Tibial nerve (tissue), 4 donors: ENCODE measurements around the gene KRTAP25-1. TPM values are rescaled to one million over a fixed set of nuclear protein-coding genes. Genes with fewer than 3 reads are reported as not detected.

ENCODE experiments used
- DNase-seq, 2 donors: peaks; one replicate each; pipeline ENCODE4 v3.0.0-alpha.2; 2019; ENCODE audit warnings: low spot score in 2 of 2
- H3K27ac ChIP-seq, 4 donors: fragments of 200-600 bp; sonication (generic) in 3 of 4; one replicate each; pipeline ENCODE4 v1.5.1; 2017 to 2019; ENCODE audit warnings: mild to moderate bottlenecking in 1 of 4
- H3K27me3 ChIP-seq, 2 donors: fragments of 200-600 bp; sonication (generic) in 1 of 2; one replicate each; pipeline versions ENCODE4 v1.5.1 to v1.6.0; 2017 to 2019
- H3K36me3 ChIP-seq, 3 donors: fragments of 200-600 bp; sonication (generic); one replicate each; pipeline ENCODE4 v1.5.1; 2018 to 2019
- H3K4me1 ChIP-seq, 4 donors: fragments of 200-600 bp; sonication (generic) in 3 of 4; one replicate each; pipeline ENCODE4 v1.5.1; 2017 to 2019
- H3K4me3 ChIP-seq, 4 donors: fragments of 200-600 bp; sonication (generic) in 3 of 4; one replicate each; pipeline ENCODE4 v1.5.1; 2017 to 2019; ENCODE audit warnings: mild to moderate bottlenecking in 1 of 4, moderate library complexity in 1 of 4
- H3K9me3 ChIP-seq, 4 donors: fragments of 200-600 bp; sonication (generic) in 3 of 4; one replicate each; pipeline ENCODE4 v1.5.1; 2017 to 2019
- EP300 ChIP-seq, 2 donors: sonication (generic); formaldehyde crosslinking; IDR thresholded peaks; one replicate each; pipeline ENCODE4 v1.6.1; 2017; ENCODE audit warnings: antibody characterized with exemption in 2 of 2, mild to moderate bottlenecking in 1 of 2
- POLR2A ChIP-seq, 2 donors: fragments of 450-650 bp; IDR thresholded peaks; one replicate each; pipeline ENCODE4 v1.6.1; 2017; ENCODE audit warnings: antibody characterized with exemption in 2 of 2, mild to moderate bottlenecking in 2 of 2, moderate library complexity in 2 of 2
- WGBS, 2 donors: methylation state at CpG; one replicate each; pipeline ENCODE4 v1.1.5; 2018; 5-methylcytosine and 5-hydroxymethylcytosine counted together
- total RNA-seq, 4 donors: library from RNA; depleted of rRNA; stranded (reverse); fragments of >200 nt; gene quantifications; one replicate each; pipeline ENCODE4 v1.1.0, GENCODE V29; 2016
- TF ChIP-seq, protein P1 (sequence below), 5 experiments: fragments of 200-600 bp in 3 of 5; fragments of 450-650 bp in 2 of 5; sonication (generic) in 3 of 5; IDR thresholded peaks; one replicate each; pipeline ENCODE4 v1.5.1; 2016 to 2019; ENCODE audit warnings: antibody characterized with exemption in 5 of 5, mild to moderate bottlenecking in 3 of 5, moderate library complexity in 2 of 5

The KRTAP25-1 gene
- total RNA-seq, 4 donors from 2014 or later = not detected

DNA sequence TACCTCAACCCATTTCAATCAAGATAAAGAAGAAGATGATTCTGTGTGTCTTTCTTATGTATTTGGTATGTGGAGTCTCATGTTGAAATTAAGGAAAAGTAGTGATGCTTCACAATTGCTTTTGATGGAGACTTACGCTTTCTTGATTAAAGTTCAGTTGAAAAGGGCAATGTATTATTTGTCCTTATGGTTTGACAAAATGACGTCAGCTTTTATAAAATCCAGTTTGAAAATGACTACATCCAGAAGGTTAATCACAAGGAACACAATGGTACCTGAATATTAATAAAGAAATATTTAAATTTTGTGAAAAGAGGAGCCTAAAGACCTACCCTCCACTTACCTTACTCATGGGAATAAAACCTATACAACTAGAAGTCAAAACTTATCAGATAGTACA lies 26.4 kb upstream of the KRTAP25-1 start:
- Histone ChIP-seq H3K4me3 (no peak overlapping the region), H3K27me3 (no peaks in the 10 kb centered on the region), H3K27ac (no peak overlapping the region), H3K9me3 (no peaks in the 10 kb centered on the region), H3K36me3 (no peaks in the 10 kb centered on the region), H3K4me1 (no peaks in the 10 kb centered on the region)
- no peak for DNase-seq
- WGBS, 2 donors = 89 to 92% methylated on average over 2 of the region's 2 CpGs
- TF ChIP-seq POLR2A (IDR thresholded peaks at IDR 0.05) (no peak), EP300 (IDR thresholded peaks at IDR 0.05) (no peak)
- TF ChIP-seq, protein P1, sequence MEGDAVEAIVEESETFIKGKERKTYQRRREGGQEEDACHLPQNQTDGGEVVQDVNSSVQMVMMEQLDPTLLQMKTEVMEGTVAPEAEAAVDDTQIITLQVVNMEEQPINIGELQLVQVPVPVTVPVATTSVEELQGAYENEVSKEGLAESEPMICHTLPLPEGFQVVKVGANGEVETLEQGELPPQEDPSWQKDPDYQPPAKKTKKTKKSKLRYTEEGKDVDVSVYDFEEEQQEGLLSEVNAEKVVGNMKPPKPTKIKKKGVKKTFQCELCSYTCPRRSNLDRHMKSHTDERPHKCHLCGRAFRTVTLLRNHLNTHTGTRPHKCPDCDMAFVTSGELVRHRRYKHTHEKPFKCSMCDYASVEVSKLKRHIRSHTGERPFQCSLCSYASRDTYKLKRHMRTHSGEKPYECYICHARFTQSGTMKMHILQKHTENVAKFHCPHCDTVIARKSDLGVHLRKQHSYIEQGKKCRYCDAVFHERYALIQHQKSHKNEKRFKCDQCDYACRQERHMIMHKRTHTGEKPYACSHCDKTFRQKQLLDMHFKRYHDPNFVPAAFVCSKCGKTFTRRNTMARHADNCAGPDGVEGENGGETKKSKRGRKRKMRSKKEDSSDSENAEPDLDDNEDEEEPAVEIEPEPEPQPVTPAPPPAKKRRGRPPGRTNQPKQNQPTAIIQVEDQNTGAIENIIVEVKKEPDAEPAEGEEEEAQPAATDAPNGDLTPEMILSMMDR (IDR thresholded peaks at IDR 0.05) = no peak

- no peak overlapping the region for H3K4me3 ChIP-seq
- 77 to 84% methylated on average over 2 of the region's 2 CpGs for WGBS, 2 donors
- H3K4me1 ChIP-seq = no peaks in the 10 kb centered on the region
- TF ChIP-seq, protein P1 (IDR thresholded peaks at IDR 0.05) = no peak
- TF ChIP-seq POLR2A (IDR thresholded peaks at IDR 0.05) (no peak), EP300 (IDR thresholded peaks at IDR 0.05) (no peak)
- no peaks in the 10 kb centered on the region for H3K27me3 ChIP-seq
- no peaks in the 10 kb centered on the region for H3K9me3 ChIP-seq
- H3K36me3 ChIP-seq = no peaks in the 10 kb centered on the region
- DNase-seq = no peak
- no peak overlapping the region for H3K27ac ChIP-seq
Measured at GRCh38 chr21:30306884-30307283, 17.6 kb upstream of the KRTAP25-1 start.

GRCh38 chr21:30305136-30305535 lies 15.8 kb upstream of the KRTAP25-1 start:
- no peaks in the 10 kb centered on the region for H3K4me1 ChIP-seq
- no peaks in the 10 kb centered on the region for H3K36me3 ChIP-seq
- no peak overlapping the region for H3K4me3 ChIP-seq
- TF ChIP-seq EP300 (IDR thresholded peaks at IDR 0.05) = no peak
- TF ChIP-seq POLR2A (IDR thresholded peaks at IDR 0.05) = no peak
- peaks cover 0 to 7% (median 0%) of the 10 kb centered on the region in 4 donors for H3K9me3 ChIP-seq
- no peak for DNase-seq
- H3K27me3 ChIP-seq = no peaks in the 10 kb centered on the region
- H3K27ac ChIP-seq = no peak overlapping the region
- 9 to 27% methylated on average over 1 of the region's 1 CpG for WGBS, 2 donors

- WGBS, 2 donors = 50 to 65% methylated on average over 3 of the region's 3 CpGs
- H3K27me3 ChIP-seq = no peaks in the 10 kb centered on the region
Measured at GRCh38 chr21:30282850-30283249, 6.5 kb downstream of the KRTAP25-1 start, which contains the start of gene KRTAP24-1. Gene KRTAP24-1, minus strand, starts transcription at chr21:30282950. Its CDS starts 18 bp downstream, at chr21:30282932.

GRCh38 chr21:30271611-30272010 lies 17.7 kb downstream of the KRTAP25-1 start:
- Histone ChIP-seq H3K9me3 (no peaks in the 10 kb centered on the region), H3K4me3 (no peak overlapping the region), H3K36me3 (no peaks in the 10 kb centered on the region), H3K27me3 (no peaks in the 10 kb centered on the region), H3K27ac (no peak overlapping the region), H3K4me1 (no peaks in the 10 kb centered on the region)
- DNase-seq = no peak
- 76% methylated on average over 1 of the region's 1 CpG for WGBS, 2 donors
- TF ChIP-seq, protein P1 (IDR thresholded peaks at IDR 0.05) = no peak
- no peak for TF ChIP-seq POLR2A (IDR thresholded peaks at IDR 0.05)
- TF ChIP-seq EP300 (IDR thresholded peaks at IDR 0.05) = no peak

More at GRCh38 chr21:30282850-30283249, 6.5 kb downstream of the KRTAP25-1 start, which contains the start of gene KRTAP24-1:
- no peak for TF ChIP-seq POLR2A (IDR thresholded peaks at IDR 0.05)
- no peak for TF ChIP-seq EP300 (IDR thresholded peaks at IDR 0.05)
- TF ChIP-seq, protein P1 (IDR thresholded peaks at IDR 0.05) = no peak
- DNase-seq = no peak
- Histone ChIP-seq H3K9me3 (peaks cover 0 to 3% (median 0%) of the 10 kb centered on the region in 4 donors), H3K27ac (no peak within 1 kb of the TSS), H3K4me1 (no peaks in the 10 kb centered on the region), H3K4me3 (no peak within 1 kb of the TSS), H3K36me3 (no peaks in the 10 kb centered on the region)

GRCh38 chr21:30271156-30271555 lies 18.2 kb downstream of the KRTAP25-1 start:
- no peaks in the 10 kb centered on the region for H3K4me1 ChIP-seq
- H3K36me3 ChIP-seq = no peaks in the 10 kb centered on the region
- no peaks in the 10 kb centered on the region for H3K27me3 ChIP-seq
- H3K27ac ChIP-seq = no peak overlapping the region
- H3K4me3 ChIP-seq = no peak overlapping the region
- TF ChIP-seq EP300 (IDR thresholded peaks at IDR 0.05) (no peak), POLR2A (IDR thresholded peaks at IDR 0.05) (no peak)
- TF ChIP-seq, protein P1 (IDR thresholded peaks at IDR 0.05) = no peak
- no peak for DNase-seq
- no peaks in the 10 kb centered on the region for H3K9me3 ChIP-seq
- 68 to 78% methylated on average over 5 of the region's 5 CpGs for WGBS, 2 donors
